ENCODE measurements around the gene EVX1. TPM values are rescaled to one million over a fixed set of nuclear protein-coding genes. Genes with fewer than 3 reads are reported as not detected.
A peak's percentile ranks its signal among the peaks of the same experiment; 100 is the strongest.

The EVX1 gene
- total RNA-seq, 1 donor from 2014 or later = 0.51 TPM

DNA sequence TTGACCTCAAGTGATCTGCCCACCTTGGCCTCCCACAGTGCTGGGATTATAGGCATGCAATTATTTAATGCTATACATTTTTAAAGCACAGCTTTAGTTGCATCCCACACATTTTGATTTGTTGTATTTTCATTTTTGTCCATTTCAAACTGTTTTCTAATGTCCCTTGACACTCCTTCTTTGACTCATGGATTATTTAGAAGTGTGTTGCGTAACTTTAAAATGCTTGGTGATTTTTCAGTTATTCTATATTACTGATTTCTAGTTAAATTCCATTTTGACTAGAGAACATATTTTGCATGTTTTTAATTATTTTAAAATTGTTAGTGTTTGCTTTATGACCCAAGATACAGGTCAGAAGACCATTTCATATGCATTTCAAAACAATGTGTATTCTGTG lies 28.8 kb downstream of the EVX1 start:
- H3K9me3 Mint-ChIP-seq (ENCODE audit: unreplicated experiment) = no peaks in the 10 kb centered on the region
- H3K36me3 Mint-ChIP-seq (ENCODE audit: low read depth, unreplicated experiment) = no peaks in the 10 kb centered on the region
- H3K27me3 Mint-ChIP-seq (ENCODE audit: unreplicated experiment) = peaks cover 3% of the 10 kb centered on the region
- no peak overlapping the region for H3K27ac Mint-ChIP-seq (ENCODE audit: unreplicated experiment)
- TF ChIP-seq, protein P1, sequence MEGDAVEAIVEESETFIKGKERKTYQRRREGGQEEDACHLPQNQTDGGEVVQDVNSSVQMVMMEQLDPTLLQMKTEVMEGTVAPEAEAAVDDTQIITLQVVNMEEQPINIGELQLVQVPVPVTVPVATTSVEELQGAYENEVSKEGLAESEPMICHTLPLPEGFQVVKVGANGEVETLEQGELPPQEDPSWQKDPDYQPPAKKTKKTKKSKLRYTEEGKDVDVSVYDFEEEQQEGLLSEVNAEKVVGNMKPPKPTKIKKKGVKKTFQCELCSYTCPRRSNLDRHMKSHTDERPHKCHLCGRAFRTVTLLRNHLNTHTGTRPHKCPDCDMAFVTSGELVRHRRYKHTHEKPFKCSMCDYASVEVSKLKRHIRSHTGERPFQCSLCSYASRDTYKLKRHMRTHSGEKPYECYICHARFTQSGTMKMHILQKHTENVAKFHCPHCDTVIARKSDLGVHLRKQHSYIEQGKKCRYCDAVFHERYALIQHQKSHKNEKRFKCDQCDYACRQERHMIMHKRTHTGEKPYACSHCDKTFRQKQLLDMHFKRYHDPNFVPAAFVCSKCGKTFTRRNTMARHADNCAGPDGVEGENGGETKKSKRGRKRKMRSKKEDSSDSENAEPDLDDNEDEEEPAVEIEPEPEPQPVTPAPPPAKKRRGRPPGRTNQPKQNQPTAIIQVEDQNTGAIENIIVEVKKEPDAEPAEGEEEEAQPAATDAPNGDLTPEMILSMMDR (IDR thresholded peaks at IDR 0.05; ENCODE audit: unreplicated experiment) = no peak
- DNase-seq (ENCODE audit: low spot score) = no peak
- no peak overlapping the region for H3K4me3 Mint-ChIP-seq (ENCODE audit: unreplicated experiment)
- no peaks in the 10 kb centered on the region for H3K4me1 Mint-ChIP-seq (ENCODE audit: unreplicated experiment)

DNA sequence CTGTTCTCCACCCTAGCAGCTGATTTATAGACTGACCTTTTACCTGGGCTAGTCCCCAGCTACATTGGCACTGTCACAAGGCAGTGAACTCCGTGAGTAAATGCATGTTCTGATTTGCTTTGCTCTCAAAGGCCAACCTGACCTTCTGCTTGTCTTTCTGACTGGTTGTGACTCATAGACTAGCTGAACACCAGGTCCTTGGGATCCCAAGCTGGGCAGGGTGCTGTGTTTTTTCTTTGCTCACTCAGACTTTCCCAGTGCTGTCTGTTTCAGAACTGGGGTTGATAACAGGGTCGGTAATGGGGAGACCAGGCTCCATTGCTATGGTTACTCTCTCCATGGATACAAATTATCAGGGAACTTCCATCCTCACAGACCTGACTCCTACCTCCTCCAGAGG lies 35.0 kb downstream of the EVX1 start:
- Mint-ChIP-seq H3K27me3 (ENCODE audit: unreplicated experiment) (peaks cover 3% of the 10 kb centered on the region), H3K9me3 (ENCODE audit: unreplicated experiment) (no peaks in the 10 kb centered on the region), H3K27ac (ENCODE audit: unreplicated experiment) (no peak overlapping the region), H3K4me1 (ENCODE audit: unreplicated experiment) (no peaks in the 10 kb centered on the region), H3K4me3 (ENCODE audit: unreplicated experiment) (no peak overlapping the region), H3K36me3 (ENCODE audit: low read depth, unreplicated experiment) (no peaks in the 10 kb centered on the region)
- TF ChIP-seq, protein P1 (IDR thresholded peaks at IDR 0.05; ENCODE audit: unreplicated experiment) = no peak
- no peak for DNase-seq (ENCODE audit: low spot score)

DNA sequence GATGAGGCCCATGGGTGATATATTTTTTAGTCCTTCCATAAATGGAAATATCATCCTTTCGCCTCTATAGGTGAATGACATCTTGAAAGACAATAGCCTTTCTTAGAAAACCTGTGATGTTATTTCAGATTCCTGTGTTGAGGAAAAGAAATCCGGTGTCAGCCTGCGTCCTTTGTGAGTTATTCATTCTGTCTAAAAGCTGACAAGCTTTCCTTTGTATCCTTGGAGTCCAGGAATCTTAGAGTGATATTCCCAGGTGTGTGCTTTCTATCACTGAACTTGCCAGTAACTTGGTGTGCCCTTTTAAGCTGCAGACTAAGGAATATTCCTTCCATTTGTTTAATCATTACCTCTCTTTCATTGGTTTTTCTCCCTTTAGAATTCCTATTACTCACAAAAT lies 41.0 kb downstream of the EVX1 start:
- Mint-ChIP-seq H3K36me3 (ENCODE audit: low read depth, unreplicated experiment) (no peaks in the 10 kb centered on the region), H3K4me1 (ENCODE audit: unreplicated experiment) (no peaks in the 10 kb centered on the region), H3K27me3 (ENCODE audit: unreplicated experiment) (no peaks in the 10 kb centered on the region), H3K4me3 (ENCODE audit: unreplicated experiment) (no peak overlapping the region), H3K27ac (ENCODE audit: unreplicated experiment) (peak overlapping the region; percentile 25), H3K9me3 (ENCODE audit: unreplicated experiment) (no peaks in the 10 kb centered on the region)
- TF ChIP-seq, protein P1 (IDR thresholded peaks at IDR 0.05; ENCODE audit: unreplicated experiment) = no peak
- no peak for DNase-seq (ENCODE audit: low spot score)

DNA sequence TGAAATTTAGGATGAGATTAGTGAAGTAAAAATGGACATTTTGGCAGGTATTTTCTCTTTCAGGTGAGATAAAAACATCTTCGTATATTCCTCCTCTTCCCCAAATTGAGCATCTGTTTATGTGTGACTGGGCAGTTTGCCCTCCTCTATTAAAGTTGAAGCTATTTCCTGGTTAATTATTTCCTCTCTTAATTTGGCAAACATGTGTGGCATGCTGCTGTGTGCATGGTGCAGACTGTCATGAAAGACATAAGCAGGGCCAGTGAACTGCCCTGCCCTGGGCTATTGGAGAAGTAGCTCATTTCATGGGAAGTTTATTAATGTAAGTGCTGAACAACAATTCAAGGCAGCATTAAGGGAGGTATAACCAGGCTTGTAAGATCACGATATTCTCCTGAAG lies 52.6 kb downstream of the EVX1 start:
- Mint-ChIP-seq H3K4me3 (ENCODE audit: unreplicated experiment) (no peak overlapping the region), H3K27ac (ENCODE audit: unreplicated experiment) (no peak overlapping the region), H3K4me1 (ENCODE audit: unreplicated experiment) (peaks cover 7% of the 10 kb centered on the region), H3K36me3 (ENCODE audit: low read depth, unreplicated experiment) (no peaks in the 10 kb centered on the region), H3K27me3 (ENCODE audit: unreplicated experiment) (peaks cover 3% of the 10 kb centered on the region), H3K9me3 (ENCODE audit: unreplicated experiment) (no peaks in the 10 kb centered on the region)
- TF ChIP-seq, protein P1 (IDR thresholded peaks at IDR 0.05; ENCODE audit: unreplicated experiment) = no peak
- no peak for DNase-seq (ENCODE audit: low spot score)

DNA sequence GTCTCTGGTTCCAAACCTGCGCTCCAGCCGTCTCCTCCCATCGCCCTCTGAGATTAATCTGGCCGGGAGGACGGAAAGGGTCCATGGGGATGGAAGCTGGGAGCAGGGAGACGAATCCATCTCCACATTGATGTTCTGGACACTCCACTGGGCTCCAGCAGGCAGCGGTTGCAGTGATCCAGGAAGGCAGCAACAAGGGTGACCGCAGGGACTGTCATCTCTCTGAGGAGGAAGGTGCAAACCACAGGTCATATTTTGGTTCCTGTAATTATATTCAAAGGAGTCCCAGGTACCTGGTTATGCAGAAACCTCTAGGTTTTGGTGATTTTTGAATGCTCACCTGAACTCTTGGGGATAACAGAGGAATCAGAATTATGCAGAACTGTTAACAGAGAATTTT lies 54.8 kb downstream of the EVX1 start:
- Mint-ChIP-seq H3K4me3 (ENCODE audit: unreplicated experiment) (no peak overlapping the region), H3K9me3 (ENCODE audit: unreplicated experiment) (no peaks in the 10 kb centered on the region), H3K36me3 (ENCODE audit: low read depth, unreplicated experiment) (no peaks in the 10 kb centered on the region), H3K27me3 (ENCODE audit: unreplicated experiment) (peaks cover 3% of the 10 kb centered on the region), H3K4me1 (ENCODE audit: unreplicated experiment) (peaks cover 12% of the 10 kb centered on the region), H3K27ac (ENCODE audit: unreplicated experiment) (no peak overlapping the region)
- TF ChIP-seq, protein P1 (IDR thresholded peaks at IDR 0.05; ENCODE audit: unreplicated experiment) = no peak
- no peak for DNase-seq (ENCODE audit: low spot score)

Other genes starting within 250 kb of the EVX1 start
- 3.5 TPM for gene HOXA1, start 146.8 kb upstream of the EVX1 start, total RNA-seq (ENCODE audit: unreplicated experiment)
- 1.1 TPM for gene HOXA2, start 140.1 kb upstream of the EVX1 start, total RNA-seq (ENCODE audit: unreplicated experiment)
- gene HOXA4, start 112.0 kb upstream of the EVX1 start, total RNA-seq (ENCODE audit: unreplicated experiment) = 0.31 TPM
- 0.59 TPM for gene HOXA5, start 99.1 kb upstream of the EVX1 start, total RNA-seq (ENCODE audit: unreplicated experiment)
- gene HOXA6, start 95.0 kb upstream of the EVX1 start, total RNA-seq (ENCODE audit: unreplicated experiment) = not detected
- gene HOXA3, start 90.2 kb upstream of the EVX1 start, total RNA-seq (ENCODE audit: unreplicated experiment) = 0.13 TPM
- not detected for gene HOXA7, start 86.1 kb upstream of the EVX1 start, total RNA-seq (ENCODE audit: unreplicated experiment)
- 0.80 TPM for gene HOXA9, start 77.3 kb upstream of the EVX1 start, total RNA-seq (ENCODE audit: unreplicated experiment)
- not detected for gene HOXA10, start 68.5 kb upstream of the EVX1 start, total RNA-seq (ENCODE audit: unreplicated experiment)
- not detected for gene HOXA11, start 57.6 kb upstream of the EVX1 start, total RNA-seq (ENCODE audit: unreplicated experiment)
- not detected for gene HOXA13, start 42.7 kb upstream of the EVX1 start, total RNA-seq (ENCODE audit: unreplicated experiment)